DND-41 (cell line): ENCODE measurements around the gene PGGT1B.

Experiments used
- ATAC-seq: fragments of 200-7000 bp; cut with Tn5 transposase; 3 replicates; pipeline ENCODE4 v1.9.1; 2021; ENCODE audit warnings: low read depth; ENCODE audit not compliant: insufficient read depth
- DNase-seq: peaks from one replicate; pipeline ENCODE4 v3.0.0-alpha.2; 2020
- H2AFZ ChIP-seq: 2 replicates; pipeline ENCODE4 v1.6.0; 2012; ENCODE audit warnings: low read depth, low read length
- H3K27ac ChIP-seq: 2 replicates; pipeline ENCODE4 v1.5.1; 2012; ENCODE audit warnings: low read length, inconsistent platforms
- H3K27me3 ChIP-seq: fragments of 200-600 bp; sonication (generic); 2 replicates; pipeline ENCODE4 v1.6.0; 2012; ENCODE audit warnings: low read length, mild to moderate bottlenecking, inconsistent platforms; ENCODE audit not compliant: insufficient read depth, poor library complexity
- H3K36me3 ChIP-seq: 2 replicates; pipeline ENCODE4 v1.5.1; 2012; ENCODE audit warnings: low read length, inconsistent platforms; ENCODE audit not compliant: insufficient read depth
- H3K4me1 ChIP-seq: 2 replicates; pipeline ENCODE4 v1.5.1; 2012; ENCODE audit warnings: mild to moderate bottlenecking, low read length; ENCODE audit not compliant: insufficient read depth
- H3K4me2 ChIP-seq: 2 replicates; pipeline ENCODE4 v1.6.0; 2012; ENCODE audit warnings: mild to moderate bottlenecking, moderate library complexity, low read length, inconsistent platforms; ENCODE audit not compliant: insufficient read depth
- H3K4me3 ChIP-seq, 2 experiments: fragments of 200-600 bp in 1 of 2; shearing (Covaris generic) in 1 of 2; 2 replicates each; pipeline ENCODE4 v1.5.1; 2012 to 2016; ENCODE audit warnings: inconsistent platforms in 2 of 2, low read length in 2 of 2, mild to moderate bottlenecking in 2 of 2, low read depth in 1 of 2, moderate library complexity in 1 of 2
- H3K79me2 ChIP-seq: 2 replicates; pipeline ENCODE4 v1.6.0; 2012; ENCODE audit warnings: low read length, inconsistent platforms; ENCODE audit not compliant: insufficient read depth
- H3K9ac ChIP-seq: 2 replicates; pipeline ENCODE4 v1.6.0; 2012; ENCODE audit warnings: low read depth, mild to moderate bottlenecking, inconsistent platforms, low read length, moderate library complexity
- H3K9me3 ChIP-seq: 2 replicates; pipeline ENCODE4 v1.5.1; 2012; ENCODE audit warnings: low read length, moderate library complexity, mild to moderate bottlenecking, inconsistent platforms; ENCODE audit not compliant: insufficient read depth, severe bottlenecking
- H4K20me1 ChIP-seq: 2 replicates; pipeline ENCODE4 v1.6.0; 2012; ENCODE audit warnings: low read length; ENCODE audit not compliant: insufficient read depth
- CTCF ChIP-seq: IDR thresholded peaks from 2 replicates; pipeline ENCODE4 v1.5.1; 2012; ENCODE audit warnings: borderline replicate concordance, low read length, moderate library complexity, mild to moderate bottlenecking; ENCODE audit not compliant: poor library complexity, severe bottlenecking; ENCODE audit errors: extremely low read depth
- EZH2 ChIP-seq: IDR thresholded peaks from 3 replicates; pipeline ENCODE4 v1.6.1; 2012; ENCODE audit warnings: borderline replicate concordance, low read depth, mild to moderate bottlenecking, moderate library complexity, low read length, inconsistent platforms; ENCODE audit not compliant: severe bottlenecking

Gene PGGT1B

DNA sequence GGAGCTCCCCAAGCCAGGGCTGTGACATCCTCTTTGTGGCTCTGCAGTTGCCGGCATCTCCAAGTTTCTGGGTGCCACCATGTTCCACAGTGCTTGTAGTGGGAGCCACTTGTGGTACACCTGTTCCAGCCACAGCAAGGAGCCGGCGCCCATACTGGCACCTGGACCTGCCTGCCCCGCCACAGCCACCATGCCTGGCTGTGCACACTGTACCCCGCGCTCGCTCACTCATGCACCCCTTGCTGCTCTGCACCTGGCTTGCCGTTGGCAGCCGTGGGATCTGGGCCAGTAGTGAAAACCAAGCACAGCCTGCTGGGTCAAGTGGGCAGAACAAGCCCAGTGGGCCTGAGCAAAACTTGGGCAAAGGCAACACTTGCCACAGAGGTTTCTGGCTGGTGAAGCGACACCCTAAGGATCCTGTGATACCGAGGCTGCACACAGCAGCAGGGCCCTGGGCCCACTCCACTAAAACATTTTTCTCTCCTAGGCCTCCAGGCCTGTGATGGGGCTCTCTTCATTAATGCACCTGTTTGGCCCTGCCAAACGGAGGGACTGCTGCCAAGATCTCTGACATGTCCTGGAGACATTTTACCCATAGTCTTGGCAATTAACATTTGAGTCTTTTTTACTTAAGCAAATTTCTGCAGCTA is 95.8 kb downstream of the PGGT1B start:
- no peaks in the 10 kb centered on the region for H4K20me1 ChIP-seq
- TF ChIP-seq CTCF: no peak
- TF ChIP-seq EZH2: no peak
- H3K36me3 ChIP-seq: no peaks in the 10 kb centered on the region

DNA sequence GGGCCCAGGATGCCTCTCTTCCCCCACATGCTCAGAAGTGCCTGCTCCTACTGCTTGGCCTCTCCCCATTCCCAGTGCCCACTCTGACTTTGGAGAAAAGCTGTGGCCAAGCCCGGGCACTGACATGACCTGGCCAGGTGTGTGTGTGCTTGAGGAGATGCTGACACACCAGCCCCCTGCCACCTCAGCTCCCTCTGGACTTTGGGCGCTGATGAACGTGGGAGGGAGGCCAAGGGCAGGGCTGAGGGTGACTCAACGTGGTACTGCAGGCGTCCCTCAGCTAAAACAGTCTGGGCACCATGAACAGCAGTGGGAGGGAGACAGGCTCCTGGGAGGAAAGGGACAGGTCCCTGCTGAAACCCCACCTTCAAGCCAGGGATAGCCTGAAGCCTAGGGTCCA is 96.9 kb downstream of the PGGT1B start:
- H3K79me2 ChIP-seq: no peaks in the 10 kb centered on the region

More for the DNA sequence above, 95.8 kb downstream of the PGGT1B start:
- Histone ChIP-seq H3K9ac (no peak overlapping the region), H3K9me3 (peaks cover 17% of the 10 kb centered on the region), H3K4me3 (no peak overlapping the region), H3K27ac (no peak overlapping the region), H2AFZ (no peak overlapping the region), H3K79me2 (no peaks in the 10 kb centered on the region), H3K4me2 (no peak overlapping the region), H3K27me3 (no peaks in the 10 kb centered on the region), H3K4me1 (no peaks in the 10 kb centered on the region)
- ATAC-seq (no peak), DNase-seq (no peak)

GRCh38 chr5:115160975-115161475 is 101.7 kb downstream of the PGGT1B start:
- DNase-seq (no peak), ATAC-seq (no peak)
- Histone ChIP-seq H3K36me3 (no peaks in the 10 kb centered on the region), H3K27me3 (no peaks in the 10 kb centered on the region), H3K4me1 (no peaks in the 10 kb centered on the region), H3K9ac (no peak overlapping the region), H2AFZ (no peak overlapping the region), H3K9me3 (peaks cover 4% of the 10 kb centered on the region), H3K79me2 (no peaks in the 10 kb centered on the region), H4K20me1 (no peaks in the 10 kb centered on the region), H3K4me2 (no peak overlapping the region), H3K4me3 (no peak overlapping the region), H3K27ac (no peak overlapping the region)
- no peak for TF ChIP-seq EZH2
- no peak for TF ChIP-seq CTCF

More for the DNA sequence above, 96.9 kb downstream of the PGGT1B start:
- no peak overlapping the region for H3K27ac ChIP-seq
- ATAC-seq: no peak
- no peak overlapping the region for H3K4me3 ChIP-seq
- no peak overlapping the region for H2AFZ ChIP-seq
- no peaks in the 10 kb centered on the region for H3K27me3 ChIP-seq
- H3K4me1 ChIP-seq: no peaks in the 10 kb centered on the region
- TF ChIP-seq CTCF (no peak), EZH2 (no peak)
- no peak overlapping the region for H3K9ac ChIP-seq
- DNase-seq: no peak
- peaks cover 17% of the 10 kb centered on the region for H3K9me3 ChIP-seq
- H3K4me2 ChIP-seq: no peak overlapping the region
- H4K20me1 ChIP-seq: no peaks in the 10 kb centered on the region
- H3K36me3 ChIP-seq: no peaks in the 10 kb centered on the region
